NB4 (cell line): ENCODE results near the gene SRA1.

Source experiments
- MAX ChIP-seq: IDR thresholded peaks from 2 replicates; pipeline ENCODE4 v1.6.1; 2011; ENCODE audit warnings: low read depth, low read length
- POLR2A ChIP-seq: IDR thresholded peaks from 2 replicates; pipeline ENCODE4 v1.6.1; 2011; ENCODE audit warnings: mild to moderate bottlenecking; ENCODE audit not compliant: insufficient read length; ENCODE audit errors: extremely low read depth

- TF ChIP-seq POLR2A: no peak
- no peak for TF ChIP-seq MAX
Measured at GRCh38 chr5:140544986-140545385, 12.3 kb downstream of the SRA1 start.
